ENCODE results near the gene SLCO2A1.

SLCO2A1 gene

GRCh38 chr3:134018406-134018805 lies 11.3 kb downstream of the SLCO2A1 start:
- TF ChIP-seq, protein P1, sequence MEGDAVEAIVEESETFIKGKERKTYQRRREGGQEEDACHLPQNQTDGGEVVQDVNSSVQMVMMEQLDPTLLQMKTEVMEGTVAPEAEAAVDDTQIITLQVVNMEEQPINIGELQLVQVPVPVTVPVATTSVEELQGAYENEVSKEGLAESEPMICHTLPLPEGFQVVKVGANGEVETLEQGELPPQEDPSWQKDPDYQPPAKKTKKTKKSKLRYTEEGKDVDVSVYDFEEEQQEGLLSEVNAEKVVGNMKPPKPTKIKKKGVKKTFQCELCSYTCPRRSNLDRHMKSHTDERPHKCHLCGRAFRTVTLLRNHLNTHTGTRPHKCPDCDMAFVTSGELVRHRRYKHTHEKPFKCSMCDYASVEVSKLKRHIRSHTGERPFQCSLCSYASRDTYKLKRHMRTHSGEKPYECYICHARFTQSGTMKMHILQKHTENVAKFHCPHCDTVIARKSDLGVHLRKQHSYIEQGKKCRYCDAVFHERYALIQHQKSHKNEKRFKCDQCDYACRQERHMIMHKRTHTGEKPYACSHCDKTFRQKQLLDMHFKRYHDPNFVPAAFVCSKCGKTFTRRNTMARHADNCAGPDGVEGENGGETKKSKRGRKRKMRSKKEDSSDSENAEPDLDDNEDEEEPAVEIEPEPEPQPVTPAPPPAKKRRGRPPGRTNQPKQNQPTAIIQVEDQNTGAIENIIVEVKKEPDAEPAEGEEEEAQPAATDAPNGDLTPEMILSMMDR (IDR thresholded peaks at IDR 0.05): no peak

DNA sequence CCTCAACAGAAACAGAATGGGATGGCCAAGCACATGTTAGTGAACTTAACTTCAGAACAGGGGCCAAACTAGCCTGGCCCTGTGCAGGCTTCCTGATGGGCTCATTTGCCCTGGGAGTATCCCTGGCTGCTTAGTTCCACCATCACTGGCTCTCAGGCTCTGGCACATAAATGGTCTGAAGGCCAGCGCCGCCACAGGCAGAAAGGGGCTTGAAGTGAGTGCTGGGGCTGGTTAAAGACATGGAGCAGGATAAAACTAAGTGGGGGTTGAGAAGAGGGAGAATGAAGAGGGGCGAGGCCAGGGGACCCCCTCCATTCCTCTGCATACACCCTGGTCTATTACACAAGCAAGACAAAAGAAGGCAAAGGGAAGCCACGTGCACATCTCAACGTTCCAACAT lies 12.2 kb downstream of the SLCO2A1 start:
- TF ChIP-seq, protein P1 (IDR thresholded peaks at IDR 0.05): no peak

DNA sequence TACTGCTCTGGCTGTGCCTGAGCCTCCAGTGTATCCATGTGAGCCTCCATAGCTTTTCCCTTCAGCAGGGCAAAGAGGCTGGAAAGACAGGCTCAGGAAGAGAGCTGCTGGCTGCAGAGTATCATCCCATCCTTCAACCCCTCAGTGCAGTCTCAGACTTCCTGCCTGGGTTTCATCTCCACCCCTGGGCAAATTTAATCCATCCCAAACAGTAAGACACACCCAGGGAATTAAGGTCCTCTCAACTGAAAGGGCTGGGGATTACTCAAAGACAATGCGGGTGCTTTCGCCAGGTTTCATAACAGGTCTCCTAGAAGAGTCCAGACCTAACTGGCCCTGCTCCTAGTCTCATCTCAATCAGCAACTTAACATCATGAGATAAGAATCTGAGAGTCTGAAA lies 15.5 kb downstream of the SLCO2A1 start:
- TF ChIP-seq, protein P1 (IDR thresholded peaks at IDR 0.05): no peak

- TF ChIP-seq, protein P1 (IDR thresholded peaks at IDR 0.05): no peak
Observed at GRCh38 chr3:134013280-134013679, 16.4 kb downstream of the SLCO2A1 start.

DNA sequence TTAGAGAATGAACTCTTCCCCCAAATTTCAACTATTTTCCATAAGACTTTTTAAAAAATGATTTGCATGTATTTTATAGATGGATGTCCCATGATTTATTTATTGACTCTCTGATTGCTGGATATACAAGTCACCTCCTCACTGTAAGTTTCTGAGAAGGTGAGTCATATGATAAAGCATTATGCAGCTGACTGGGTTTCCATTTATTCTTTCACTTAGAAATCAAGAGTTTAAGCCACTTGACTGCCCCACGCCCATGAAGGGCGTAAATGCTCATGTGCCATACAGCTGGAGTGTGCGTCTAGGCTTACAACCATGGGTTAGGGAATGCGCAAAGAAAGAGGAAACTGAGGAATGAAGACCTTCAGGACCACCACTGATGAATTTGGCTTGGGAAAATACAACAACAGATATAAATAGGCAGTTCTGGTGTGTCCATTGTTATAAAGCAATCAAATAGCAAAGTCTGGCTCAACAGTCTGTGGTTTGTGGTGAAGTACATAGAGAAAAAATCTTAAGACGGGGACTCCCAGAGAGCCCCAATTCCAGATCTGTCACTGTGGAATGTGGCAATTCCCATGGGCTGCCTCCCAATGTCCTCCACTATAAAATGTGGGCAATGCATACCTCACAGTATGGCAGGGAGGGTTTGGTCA lies 20.3 kb downstream of the SLCO2A1 start:
- TF ChIP-seq, protein P1 (IDR thresholded peaks at IDR 0.05): no peak

GRCh38 chr3:134008630-134009156 lies 21.0 kb downstream of the SLCO2A1 start:
- TF ChIP-seq, protein P1 (IDR thresholded peaks at IDR 0.05): no peak

GRCh38 chr3:134007819-134008218 lies 21.9 kb downstream of the SLCO2A1 start:
- TF ChIP-seq, protein P1 (IDR thresholded peaks at IDR 0.05): no peak
